CD4-positive, alpha-beta T cell (primary cell): Measurements from ENCODE around the gene HDAC4. TPM values are rescaled to one million over a fixed set of nuclear protein-coding genes. Genes with fewer than 3 reads are reported as not detected.
"Not testable (repeated sequence)": the region's sequence is repeated elsewhere in the genome, so short reads cannot be mapped to it uniquely, and the experiment has no call there.

ENCODE experiments used
- ATAC-seq: fragments of 200-7000 bp; cut with Tn5 transposase; one replicate; pipeline ENCODE4 v1.10.0; 2022; ENCODE audit warnings: mild to moderate bottlenecking; ENCODE audit not compliant: poor library complexity
- CTCF ChIA-PET: fragments of 350-600 bp; sonication (Branson Sonifier 250); formaldehyde crosslinking; loops from one replicate; lab custom pipeline; 2021; ENCODE audit warnings: antibody characterized with exemption, inconsistent platforms; lab: Charles Lee
- POLR2A ChIA-PET: fragments of 350-600 bp; sonication (Branson Sonifier 250); formaldehyde crosslinking; loops from one replicate; lab custom pipeline; 2021; ENCODE audit warnings: antibody characterized with exemption, inconsistent platforms; lab: Charles Lee
- DNase-seq, 14 experiments: peaks; one replicate each; pipeline ENCODE4 v3.0.0-alpha.2; 2013 to 2020; ENCODE audit warnings: mixed read lengths in 2 of 14
- H3K27ac ChIP-seq, 2 donors: one replicate each; pipeline versions ENCODE4 v1.5.1 to v1.7.0; 2013; ENCODE audit warnings: low read length in 2 of 2, low read depth in 1 of 2, mild to moderate bottlenecking in 1 of 2
- H3K27me3 ChIP-seq, 2 experiments: 1 replicate in 1 of 2; 2 replicates in 1 of 2; pipeline versions ENCODE4 v1.6.1 to v1.7.0; 2013; ENCODE audit warnings: low read length in 2 of 2, control low read depth in 1 of 2, mild to moderate bottlenecking in 1 of 2, moderate library complexity in 1 of 2; ENCODE audit not compliant: insufficient read depth in 2 of 2, control insufficient read depth in 1 of 2
- H3K36me3 ChIP-seq: one replicate; pipeline ENCODE4 v1.6.1; 2013; ENCODE audit warnings: low read length, control low read depth; ENCODE audit not compliant: insufficient read depth
- H3K4me1 ChIP-seq: one replicate; pipeline ENCODE4 v1.6.1; 2013; ENCODE audit warnings: low read length, control low read depth; ENCODE audit not compliant: insufficient read depth
- H3K4me3 ChIP-seq: one replicate; pipeline ENCODE4 v1.5.1; 2013; ENCODE audit warnings: mild to moderate bottlenecking, low read length, moderate library complexity
- H3K9me3 ChIP-seq, 2 experiments: 1 replicate in 1 of 2; 2 replicates in 1 of 2; pipeline versions ENCODE4 v1.6.1 to v1.7.0; 2013; ENCODE audit warnings: low read length in 2 of 2, mild to moderate bottlenecking in 2 of 2, control low read depth in 1 of 2, moderate library complexity in 1 of 2; ENCODE audit not compliant: control insufficient read depth in 1 of 2, insufficient read depth in 1 of 2
- H3K27ac Mint-ChIP-seq: one replicate; pipeline ENCODE4 v1.8.0; 2020; ENCODE audit warnings: mixed read lengths
- H3K27me3 Mint-ChIP-seq: one replicate; pipeline ENCODE4 v1.8.0; 2021; ENCODE audit warnings: mixed read lengths
- H3K36me3 Mint-ChIP-seq: one replicate; pipeline ENCODE4 v1.8.0; 2021; ENCODE audit warnings: low read depth, mixed read lengths
- H3K4me1 Mint-ChIP-seq: one replicate; pipeline ENCODE4 v1.8.0; 2021; ENCODE audit warnings: low read depth, mixed read lengths
- H3K4me3 Mint-ChIP-seq: one replicate; pipeline ENCODE4 v1.8.0; 2020; ENCODE audit warnings: mild to moderate bottlenecking, mixed read lengths
- H3K9me3 Mint-ChIP-seq: one replicate; pipeline ENCODE4 v1.8.0; 2020; ENCODE audit warnings: mixed read lengths
- intact Hi-C, 2 experiments: fragments of 100-400 bp; cut with DNase I in 1 of 2; cut with micrococcal nuclease in 1 of 2; formaldehyde crosslinking; loops; one replicate each; pipeline versions ENCODE4 v1.15.1 to v1.9.0; 2023 to 2025; cut with DNase I, micrococcal nuclease
- total RNA-seq, 174 experiments: library from RNA in 2 of 174; stranded (reverse) in 2 of 174; gene quantifications; one replicate each; pipeline ENCODE4 v1.2.3 and lab custom pipeline; 2021 to 2026
- TF ChIP-seq, protein P1 (sequence below): fragments of 200-600 bp; IDR thresholded peaks from one replicate; pipeline ENCODE4 v1.8.0; 2022; ENCODE audit warnings: antibody characterized with exemption, mild to moderate bottlenecking

The HDAC4 gene
- total RNA-seq, 2 experiments from 2014 or later, result 45.3 to 49.2 TPM

- ATAC-seq, result no peak
- H3K4me1 Mint-ChIP-seq, result no peaks in the 10 kb centered on the region
- Histone ChIP-seq H3K36me3 (no peaks in the 10 kb centered on the region), H3K9me3 (no peaks in the 10 kb centered on the region), H3K4me3 (no peak overlapping the region), H3K27me3 (peaks cover 6 to 10% of the 10 kb centered on the region in 2 experiments), H3K4me1 (peaks cover 7% of the 10 kb centered on the region), H3K27ac (no peak overlapping the region)
- peaks cover 8% of the 10 kb centered on the region for H3K27me3 Mint-ChIP-seq
- no peaks in the 10 kb centered on the region for H3K36me3 Mint-ChIP-seq
- H3K27ac Mint-ChIP-seq, result no peak overlapping the region
- ChIA-PET POLR2A (no interaction called here), CTCF (no interaction called here)
- H3K4me3 Mint-ChIP-seq, result no peak overlapping the region
- intact Hi-C loops, result loop anchor here (5.0 to 10.0 kb wide), 2 partner anchors 226 to 228 kb away; no protein-coding TSS in a partner anchor
- TF ChIP-seq, protein P1, sequence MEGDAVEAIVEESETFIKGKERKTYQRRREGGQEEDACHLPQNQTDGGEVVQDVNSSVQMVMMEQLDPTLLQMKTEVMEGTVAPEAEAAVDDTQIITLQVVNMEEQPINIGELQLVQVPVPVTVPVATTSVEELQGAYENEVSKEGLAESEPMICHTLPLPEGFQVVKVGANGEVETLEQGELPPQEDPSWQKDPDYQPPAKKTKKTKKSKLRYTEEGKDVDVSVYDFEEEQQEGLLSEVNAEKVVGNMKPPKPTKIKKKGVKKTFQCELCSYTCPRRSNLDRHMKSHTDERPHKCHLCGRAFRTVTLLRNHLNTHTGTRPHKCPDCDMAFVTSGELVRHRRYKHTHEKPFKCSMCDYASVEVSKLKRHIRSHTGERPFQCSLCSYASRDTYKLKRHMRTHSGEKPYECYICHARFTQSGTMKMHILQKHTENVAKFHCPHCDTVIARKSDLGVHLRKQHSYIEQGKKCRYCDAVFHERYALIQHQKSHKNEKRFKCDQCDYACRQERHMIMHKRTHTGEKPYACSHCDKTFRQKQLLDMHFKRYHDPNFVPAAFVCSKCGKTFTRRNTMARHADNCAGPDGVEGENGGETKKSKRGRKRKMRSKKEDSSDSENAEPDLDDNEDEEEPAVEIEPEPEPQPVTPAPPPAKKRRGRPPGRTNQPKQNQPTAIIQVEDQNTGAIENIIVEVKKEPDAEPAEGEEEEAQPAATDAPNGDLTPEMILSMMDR, result no peak
- no peak for DNase-seq
- no peaks in the 10 kb centered on the region for H3K9me3 Mint-ChIP-seq
These were observed 361.9 kb downstream of the HDAC4 start for GRCh38 chr2:239038773-239039478.

DNA sequence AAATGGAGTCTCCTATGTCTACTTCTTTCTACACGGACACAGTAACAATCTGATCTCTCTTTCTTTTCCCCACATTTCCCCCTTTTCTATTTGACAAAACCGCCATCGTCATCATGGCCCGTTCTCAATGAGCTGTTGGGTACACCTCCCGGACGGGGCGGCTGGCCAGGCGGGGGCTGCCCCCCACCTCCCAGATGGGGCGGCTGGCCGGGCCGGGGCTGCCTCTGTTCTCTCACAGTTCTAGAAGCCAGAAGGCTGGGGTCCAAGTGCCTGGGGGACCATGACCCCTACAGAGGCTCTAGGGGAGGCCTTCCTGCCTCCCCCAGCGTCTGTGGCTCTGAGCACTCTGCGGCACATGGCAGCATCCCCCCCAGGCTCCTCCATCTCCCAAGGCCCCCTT is 362.5 kb downstream of the HDAC4 start:
- ATAC-seq, H3K27ac Mint-ChIP-seq, H3K36me3 Mint-ChIP-seq, H3K4me3 Mint-ChIP-seq, H3K4me3 ChIP-seq, DNase-seq, H3K4me1 ChIP-seq, CTCF ChIA-PET, POLR2A ChIA-PET, H3K4me1 Mint-ChIP-seq, H3K27me3 Mint-ChIP-seq, H3K9me3 ChIP-seq, H3K36me3 ChIP-seq, H3K9me3 Mint-ChIP-seq, H3K27ac ChIP-seq: not testable (repeated sequence)
- H3K27me3 ChIP-seq, result peaks cover 8 to 13% of the 10 kb centered on the region in 2 experiments
- intact Hi-C loops, result loop anchor here (5.0 to 10.0 kb wide), 2 partner anchors 227 to 229 kb away; no protein-coding TSS in a partner anchor

DNA sequence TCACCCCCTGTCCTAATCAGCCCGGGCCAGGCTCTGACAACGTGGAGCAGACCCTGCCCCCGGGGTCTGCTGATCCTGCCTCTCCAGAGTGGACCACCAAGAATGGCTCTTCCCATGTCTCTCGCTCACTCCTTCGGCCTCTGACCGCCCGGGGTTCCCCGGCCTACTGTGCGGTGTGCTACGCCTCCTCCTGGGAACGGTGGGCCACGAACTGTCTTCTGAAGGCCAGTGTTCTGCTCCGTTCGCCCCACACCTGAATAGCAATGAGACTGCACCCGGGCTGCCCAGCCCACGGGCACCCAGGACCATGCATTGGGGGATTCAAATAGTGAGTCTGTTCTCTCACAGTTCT is 363.3 kb downstream of the HDAC4 start:
- Histone ChIP-seq H3K27me3 (peaks cover 8 to 13% of the 10 kb centered on the region in 2 experiments), H3K9me3 (no peaks in the 10 kb centered on the region), H3K36me3 (no peaks in the 10 kb centered on the region), H3K4me3 (no peak overlapping the region), H3K4me1 (peaks cover 7% of the 10 kb centered on the region), H3K27ac (no peak overlapping the region)
- Mint-ChIP-seq H3K4me3 (no peak overlapping the region), H3K36me3 (no peaks in the 10 kb centered on the region), H3K9me3 (no peaks in the 10 kb centered on the region), H3K27me3 (peaks cover 8% of the 10 kb centered on the region), H3K4me1 (no peaks in the 10 kb centered on the region), H3K27ac (no peak overlapping the region)
- DNase-seq (no peak), ATAC-seq (no peak)
- TF ChIP-seq, protein P1, result no peak
- ChIA-PET CTCF (no interaction called here), POLR2A (no interaction called here)
- intact Hi-C loops, result loop anchor here (5.0 to 10.0 kb wide), 2 partner anchors 227 to 230 kb away; no protein-coding TSS in a partner anchor
